ENCODE data around the gene ODC1.
A peak's percentile ranks its signal among the peaks of the same experiment; 100 is the strongest.

The ODC1 gene

GRCh38 chr2:10486601-10487079, 38.5 kb upstream of the ODC1 start:
- Histone ChIP-seq H3K79me1 (replicated peaks; ENCODE audit: low read length, poor library complexity, severe bottlenecking) (no peaks in the 10 kb centered on the region), H2BK15ac (ENCODE audit: low read depth, poor library complexity, severe bottlenecking) (no peak overlapping the region), H2BK5ac (ENCODE audit: low read depth, low read length, poor library complexity, severe bottlenecking) (no peak overlapping the region), H4K8ac (ENCODE audit: low read length) (no peak overlapping the region), H3K27me3 (ENCODE audit: control insufficient read depth in 1 of 2, insufficient read depth in 1 of 2, low read length in 2 of 2) (peaks cover 0 to 64% of the 10 kb centered on the region in 2 experiments), H3K27ac (ENCODE audit: low read length, poor library complexity, severe bottlenecking) (no peak overlapping the region), H3K36me3 (ENCODE audit: control insufficient read depth in 1 of 2, insufficient read depth in 2 of 2, low read depth in 1 of 2, low read length in 2 of 2) (no peaks in the 10 kb centered on the region), H3K23ac (ENCODE audit: low read length in 2 of 2) (no peak overlapping the region), H2BK12ac (ENCODE audit: low read length in 2 of 2) (no peak overlapping the region), H2BK120ac (ENCODE audit: low read depth, low read length) (no peak overlapping the region), H3K4me3 (ENCODE audit: insufficient read depth in 1 of 2, low read depth in 1 of 2, low read length in 2 of 2) (no peak overlapping the region), H3K18ac (ENCODE audit: low read depth in 1 of 2, low read length in 2 of 2) (no peak overlapping the region), H3K4me2 (ENCODE audit: low read length, poor library complexity, severe bottlenecking) (no peak overlapping the region), H3K14ac (ENCODE audit: low read length in 2 of 2) (no peak overlapping the region), H3K9me3 (ENCODE audit: control insufficient read depth, low read length) (peaks cover 7% of the 10 kb centered on the region), H3K9ac (ENCODE audit: low read length) (no peak overlapping the region), H3K4ac (ENCODE audit: low read depth in 1 of 2, low read length in 2 of 2) (no peak overlapping the region), H4K91ac (ENCODE audit: low read length) (no peak overlapping the region), H2AK5ac (ENCODE audit: low read length, severe bottlenecking) (no peak overlapping the region), H3K4me1 (ENCODE audit: control insufficient read depth, insufficient read depth, low read depth, low read length) (peaks cover 5% of the 10 kb centered on the region), H2AFZ (ENCODE audit: low read depth, low read length) (no peak overlapping the region)
- 87% methylated on average over 5 of the region's 5 CpGs for whole genome bisulfite sequencing
- DNase-seq = no peak

GRCh38 chr2:10486091-10486490, 38.0 kb upstream of the ODC1 start:
- Histone ChIP-seq H3K9me3 (ENCODE audit: control insufficient read depth, low read length) (peaks cover 2% of the 10 kb centered on the region), H3K4me3 (ENCODE audit: insufficient read depth in 1 of 2, low read depth in 1 of 2, low read length in 2 of 2) (no peak overlapping the region), H2BK120ac (ENCODE audit: low read depth, low read length) (no peak overlapping the region), H2AK5ac (ENCODE audit: low read length, severe bottlenecking) (no peak overlapping the region), H3K18ac (ENCODE audit: low read depth in 1 of 2, low read length in 2 of 2) (no peak overlapping the region), H3K4ac (ENCODE audit: low read depth in 1 of 2, low read length in 2 of 2) (no peak overlapping the region), H3K9ac (ENCODE audit: low read length) (no peak overlapping the region), H3K27ac (ENCODE audit: low read length, poor library complexity, severe bottlenecking) (no peak overlapping the region), H2BK12ac (ENCODE audit: low read length in 2 of 2) (no peak overlapping the region), H3K14ac (ENCODE audit: low read length in 2 of 2) (no peak overlapping the region), H3K4me2 (ENCODE audit: low read length, poor library complexity, severe bottlenecking) (no peak overlapping the region), H4K8ac (ENCODE audit: low read length) (no peak overlapping the region), H2BK15ac (ENCODE audit: low read depth, poor library complexity, severe bottlenecking) (no peak overlapping the region), H3K27me3 (ENCODE audit: control insufficient read depth in 1 of 2, insufficient read depth in 1 of 2, low read length in 2 of 2) (peaks cover 0 to 69% of the 10 kb centered on the region in 2 experiments), H4K91ac (ENCODE audit: low read length) (no peak overlapping the region), H3K23ac (ENCODE audit: low read length in 2 of 2) (no peak overlapping the region), H2AFZ (ENCODE audit: low read depth, low read length) (no peak overlapping the region), H3K79me1 (replicated peaks; ENCODE audit: low read length, poor library complexity, severe bottlenecking) (no peaks in the 10 kb centered on the region), H3K4me1 (ENCODE audit: control insufficient read depth, insufficient read depth, low read depth, low read length) (peaks cover 5% of the 10 kb centered on the region), H2BK5ac (ENCODE audit: low read depth, low read length, poor library complexity, severe bottlenecking) (no peak overlapping the region), H3K36me3 (ENCODE audit: control insufficient read depth in 1 of 2, insufficient read depth in 2 of 2, low read depth in 1 of 2, low read length in 2 of 2) (no peaks in the 10 kb centered on the region)
- 98% methylated on average over 1 of the region's 1 CpG for WGBS
- no peak for DNase-seq

DNA sequence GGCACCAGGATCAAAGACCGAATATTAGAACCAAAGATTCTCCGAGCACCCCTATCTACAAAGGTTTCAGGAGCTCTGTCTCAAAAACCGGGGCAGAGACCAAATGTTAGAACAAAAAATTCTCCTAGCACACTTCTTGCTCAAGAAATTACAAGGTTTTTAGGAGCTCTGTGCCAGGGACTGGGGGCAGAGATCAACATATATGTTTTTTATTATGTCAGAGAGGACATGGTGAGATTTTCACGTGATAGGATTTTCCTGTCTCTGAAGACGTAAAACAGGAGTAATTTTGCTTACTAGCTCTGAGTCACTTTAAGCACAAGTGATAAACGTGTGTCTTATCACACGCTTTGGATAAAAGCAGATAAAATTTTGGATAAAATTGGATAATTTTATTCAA, 34.8 kb upstream of the ODC1 start:
- H3K4me2 ChIP-seq (ENCODE audit: low read length, poor library complexity, severe bottlenecking) = no peak overlapping the region
- no peak overlapping the region for H4K8ac ChIP-seq (ENCODE audit: low read length)
- H3K9me3 ChIP-seq (ENCODE audit: control insufficient read depth, low read length) = no peaks in the 10 kb centered on the region
- no peak overlapping the region for H2AK5ac ChIP-seq (ENCODE audit: low read length, severe bottlenecking)
- H3K14ac ChIP-seq (ENCODE audit: low read length in 2 of 2) = no peak overlapping the region
- 62% methylated on average over 6 of the region's 7 CpGs for WGBS
- no peak for DNase-seq
- H2BK5ac ChIP-seq (ENCODE audit: low read depth, low read length, poor library complexity, severe bottlenecking) = no peak overlapping the region
- H3K4ac ChIP-seq (ENCODE audit: low read depth in 1 of 2, low read length in 2 of 2) = no peak overlapping the region
- peaks cover 2% of the 10 kb centered on the region for H3K4me1 ChIP-seq (ENCODE audit: control insufficient read depth, insufficient read depth, low read depth, low read length)
- H2BK120ac ChIP-seq (ENCODE audit: low read depth, low read length) = no peak overlapping the region
- H3K9ac ChIP-seq (ENCODE audit: low read length) = peak overlapping the region; percentile 60
- no peak overlapping the region for H2AFZ ChIP-seq (ENCODE audit: low read depth, low read length)
- H2BK15ac ChIP-seq (ENCODE audit: low read depth, poor library complexity, severe bottlenecking) = no peak overlapping the region
- H4K91ac ChIP-seq (ENCODE audit: low read length) = no peak overlapping the region
- H2BK12ac ChIP-seq (ENCODE audit: low read length in 2 of 2) = no peak overlapping the region
- no peak overlapping the region for H3K4me3 ChIP-seq (ENCODE audit: insufficient read depth in 1 of 2, low read depth in 1 of 2, low read length in 2 of 2)
- H3K18ac ChIP-seq (ENCODE audit: low read depth in 1 of 2, low read length in 2 of 2) = no peak overlapping the region
- H3K27me3 ChIP-seq (ENCODE audit: control insufficient read depth in 1 of 2, insufficient read depth in 1 of 2, low read length in 2 of 2) = peaks cover 0 to 74% of the 10 kb centered on the region in 2 experiments
- no peaks in the 10 kb centered on the region for H3K79me1 ChIP-seq (replicated peaks; ENCODE audit: low read length, poor library complexity, severe bottlenecking)
- H3K27ac ChIP-seq (ENCODE audit: low read length, poor library complexity, severe bottlenecking) = no peak overlapping the region
- no peaks in the 10 kb centered on the region for H3K36me3 ChIP-seq (ENCODE audit: control insufficient read depth in 1 of 2, insufficient read depth in 2 of 2, low read depth in 1 of 2, low read length in 2 of 2)
- no peak overlapping the region for H3K23ac ChIP-seq (ENCODE audit: low read length in 2 of 2)

- no peak overlapping the region for H2AFZ ChIP-seq (ENCODE audit: low read depth, low read length)
- peaks cover 3% of the 10 kb centered on the region for H3K4me1 ChIP-seq (ENCODE audit: control insufficient read depth, insufficient read depth, low read depth, low read length)
- no peak overlapping the region for H3K23ac ChIP-seq (ENCODE audit: low read length in 2 of 2)
- H3K4me2 ChIP-seq (ENCODE audit: low read length, poor library complexity, severe bottlenecking) = no peak overlapping the region
- H3K79me1 ChIP-seq (replicated peaks; ENCODE audit: low read length, poor library complexity, severe bottlenecking) = no peaks in the 10 kb centered on the region
- peaks cover 0 to 72% of the 10 kb centered on the region in 2 experiments for H3K27me3 ChIP-seq (ENCODE audit: control insufficient read depth in 1 of 2, insufficient read depth in 1 of 2, low read length in 2 of 2)
- no peak overlapping the region for H3K27ac ChIP-seq (ENCODE audit: low read length, poor library complexity, severe bottlenecking)
- H4K91ac ChIP-seq (ENCODE audit: low read length) = no peak overlapping the region
- H3K9ac ChIP-seq (ENCODE audit: low read length) = no peak overlapping the region
- H3K18ac ChIP-seq (ENCODE audit: low read depth in 1 of 2, low read length in 2 of 2) = no peak overlapping the region
- H3K4me3 ChIP-seq (ENCODE audit: insufficient read depth in 1 of 2, low read depth in 1 of 2, low read length in 2 of 2) = no peak overlapping the region
- H2BK5ac ChIP-seq (ENCODE audit: low read depth, low read length, poor library complexity, severe bottlenecking) = no peak overlapping the region
- H4K8ac ChIP-seq (ENCODE audit: low read length) = no peak overlapping the region
- no peaks in the 10 kb centered on the region for H3K36me3 ChIP-seq (ENCODE audit: control insufficient read depth in 1 of 2, insufficient read depth in 2 of 2, low read depth in 1 of 2, low read length in 2 of 2)
- no peak for DNase-seq
- no peak overlapping the region for H2BK12ac ChIP-seq (ENCODE audit: low read length in 2 of 2)
- H3K14ac ChIP-seq (ENCODE audit: low read length in 2 of 2) = no peak overlapping the region
- 91% methylated on average over 8 of the region's 8 CpGs for WGBS
- no peak overlapping the region for H2BK120ac ChIP-seq (ENCODE audit: low read depth, low read length)
- H2BK15ac ChIP-seq (ENCODE audit: low read depth, poor library complexity, severe bottlenecking) = no peak overlapping the region
- H3K9me3 ChIP-seq (ENCODE audit: control insufficient read depth, low read length) = no peaks in the 10 kb centered on the region
- no peak overlapping the region for H3K4ac ChIP-seq (ENCODE audit: low read depth in 1 of 2, low read length in 2 of 2)
- no peak overlapping the region for H2AK5ac ChIP-seq (ENCODE audit: low read length, severe bottlenecking)
These were observed 34.3 kb upstream of the ODC1 start for GRCh38 chr2:10482460-10482859.

Measured in mesenchymal stem cell (in vitro differentiated cells and primary cell).